ENCODE data around the gene BMI1.

Gene BMI1

GRCh38 chr10:22368981-22369380 lies 48.1 kb downstream of the BMI1 start:
- Histone ChIP-seq H3K27ac (ENCODE audit: low read length) (no peak overlapping the region), H3K9ac (ENCODE audit: low read length in 2 of 2) (no peak overlapping the region), H3K9me3 (ENCODE audit: control insufficient read depth in 2 of 2, low read length in 2 of 2) (no peaks in the 10 kb centered on the region), H3K27me3 (ENCODE audit: control insufficient read depth in 1 of 2, insufficient read depth in 2 of 2, low read length in 2 of 2) (no peaks in the 10 kb centered on the region), H3K36me3 (ENCODE audit: control insufficient read depth in 2 of 2, insufficient read depth in 2 of 2, low read length in 2 of 2) (no peaks in the 10 kb centered on the region), H3K4me3 (ENCODE audit: low read length in 2 of 2) (no peak overlapping the region), H3K4me1 (ENCODE audit: control insufficient read depth, insufficient read depth, low read length) (no peaks in the 10 kb centered on the region)

- no peaks in the 10 kb centered on the region for H3K36me3 ChIP-seq (ENCODE audit: control insufficient read depth in 2 of 2, insufficient read depth in 2 of 2, low read length in 2 of 2)
- H3K4me3 ChIP-seq (ENCODE audit: low read length in 2 of 2), result no peak overlapping the region
- H3K27ac ChIP-seq (ENCODE audit: low read length), result no peak overlapping the region
- H3K9me3 ChIP-seq (ENCODE audit: control insufficient read depth in 2 of 2, low read length in 2 of 2), result no peaks in the 10 kb centered on the region
- H3K9ac ChIP-seq (ENCODE audit: low read length in 2 of 2), result no peak overlapping the region
- no peaks in the 10 kb centered on the region for H3K4me1 ChIP-seq (ENCODE audit: control insufficient read depth, insufficient read depth, low read length)
- H3K27me3 ChIP-seq (ENCODE audit: control insufficient read depth in 1 of 2, insufficient read depth in 2 of 2, low read length in 2 of 2), result no peaks in the 10 kb centered on the region
Measured at GRCh38 chr10:22369434-22370072, 48.7 kb downstream of the BMI1 start.

DNA sequence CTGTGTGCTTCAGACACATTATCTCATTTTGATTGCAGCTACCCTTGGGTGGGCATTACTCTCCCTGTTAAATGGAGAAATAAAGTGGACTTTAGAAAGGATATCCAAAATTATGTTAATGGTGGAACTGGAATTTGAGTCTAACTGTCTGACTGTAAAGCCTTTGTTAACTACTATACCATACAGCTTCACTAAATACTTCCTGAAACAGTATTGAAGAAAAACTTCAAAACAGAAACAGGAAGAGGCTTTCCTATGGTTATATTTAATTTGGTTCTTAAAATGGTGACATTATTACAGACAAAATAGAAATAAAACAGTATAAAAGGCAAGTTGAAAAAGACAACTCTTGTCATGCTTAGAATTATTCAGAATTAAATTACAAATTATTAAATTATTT lies 49.4 kb downstream of the BMI1 start:
- Histone ChIP-seq H3K27ac (ENCODE audit: low read length) (no peak overlapping the region), H3K4me3 (ENCODE audit: low read length in 2 of 2) (no peak overlapping the region), H3K9me3 (ENCODE audit: control insufficient read depth in 2 of 2, low read length in 2 of 2) (no peaks in the 10 kb centered on the region), H3K9ac (ENCODE audit: low read length in 2 of 2) (no peak overlapping the region), H3K36me3 (ENCODE audit: control insufficient read depth in 2 of 2, insufficient read depth in 2 of 2, low read length in 2 of 2) (no peaks in the 10 kb centered on the region), H3K27me3 (ENCODE audit: control insufficient read depth in 1 of 2, insufficient read depth in 2 of 2, low read length in 2 of 2) (no peaks in the 10 kb centered on the region), H3K4me1 (ENCODE audit: control insufficient read depth, insufficient read depth, low read length) (no peaks in the 10 kb centered on the region)

- Histone ChIP-seq H3K27me3 (ENCODE audit: control insufficient read depth in 1 of 2, insufficient read depth in 2 of 2, low read length in 2 of 2) (no peaks in the 10 kb centered on the region), H3K9me3 (ENCODE audit: control insufficient read depth in 2 of 2, low read length in 2 of 2) (no peaks in the 10 kb centered on the region), H3K9ac (ENCODE audit: low read length in 2 of 2) (no peak overlapping the region)
Measured at GRCh38 chr10:22372298-22372697, 51.4 kb downstream of the BMI1 start.

DNA sequence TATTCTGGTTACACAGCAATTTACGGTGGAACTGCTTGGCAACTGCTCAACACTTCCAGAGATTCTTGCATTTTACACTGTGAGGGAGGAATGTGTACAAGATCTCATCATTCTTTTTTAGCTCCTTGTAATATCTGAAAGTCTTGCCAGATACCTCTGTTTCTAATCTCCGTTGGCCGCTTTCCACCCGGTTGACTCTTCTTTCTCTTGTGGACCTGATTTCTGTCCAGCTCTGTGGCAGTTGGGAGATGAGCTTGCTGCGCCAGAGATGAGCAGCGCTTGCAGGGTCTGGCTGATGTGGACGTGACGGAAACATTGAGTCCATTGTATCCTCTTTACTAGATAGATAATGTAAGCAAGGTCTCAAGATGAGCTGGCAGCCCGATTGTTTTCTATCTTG lies 52.0 kb downstream of the BMI1 start:
- Histone ChIP-seq H3K9ac (ENCODE audit: low read length in 2 of 2) (no peak overlapping the region), H3K9me3 (ENCODE audit: control insufficient read depth in 2 of 2, low read length in 2 of 2) (no peaks in the 10 kb centered on the region)

More at GRCh38 chr10:22372298-22372697, 51.4 kb downstream of the BMI1 start:
- Histone ChIP-seq H3K27ac (ENCODE audit: low read length) (no peak overlapping the region), H3K4me3 (ENCODE audit: low read length in 2 of 2) (no peak overlapping the region), H3K36me3 (ENCODE audit: control insufficient read depth in 2 of 2, insufficient read depth in 2 of 2, low read length in 2 of 2) (no peaks in the 10 kb centered on the region), H3K4me1 (ENCODE audit: control insufficient read depth, insufficient read depth, low read length) (no peaks in the 10 kb centered on the region)

GRCh38 chr10:22374489-22375126 lies 53.7 kb downstream of the BMI1 start:
- Histone ChIP-seq H3K27ac (ENCODE audit: low read length) (no peak overlapping the region), H3K9ac (ENCODE audit: low read length in 2 of 2) (no peak overlapping the region), H3K36me3 (ENCODE audit: control insufficient read depth in 2 of 2, insufficient read depth in 2 of 2, low read length in 2 of 2) (no peaks in the 10 kb centered on the region), H3K4me3 (ENCODE audit: low read length in 2 of 2) (no peak overlapping the region), H3K27me3 (ENCODE audit: control insufficient read depth in 1 of 2, insufficient read depth in 2 of 2, low read length in 2 of 2) (no peaks in the 10 kb centered on the region), H3K4me1 (ENCODE audit: control insufficient read depth, insufficient read depth, low read length) (no peaks in the 10 kb centered on the region), H3K9me3 (ENCODE audit: control insufficient read depth in 2 of 2, low read length in 2 of 2) (no peaks in the 10 kb centered on the region)

More for the DNA sequence above, 52.0 kb downstream of the BMI1 start:
- H3K36me3 ChIP-seq (ENCODE audit: control insufficient read depth in 2 of 2, insufficient read depth in 2 of 2, low read length in 2 of 2), result no peaks in the 10 kb centered on the region
- no peak overlapping the region for H3K4me3 ChIP-seq (ENCODE audit: low read length in 2 of 2)
- H3K4me1 ChIP-seq (ENCODE audit: control insufficient read depth, insufficient read depth, low read length), result no peaks in the 10 kb centered on the region
- no peaks in the 10 kb centered on the region for H3K27me3 ChIP-seq (ENCODE audit: control insufficient read depth in 1 of 2, insufficient read depth in 2 of 2, low read length in 2 of 2)
- H3K27ac ChIP-seq (ENCODE audit: low read length), result no peak overlapping the region

DNA sequence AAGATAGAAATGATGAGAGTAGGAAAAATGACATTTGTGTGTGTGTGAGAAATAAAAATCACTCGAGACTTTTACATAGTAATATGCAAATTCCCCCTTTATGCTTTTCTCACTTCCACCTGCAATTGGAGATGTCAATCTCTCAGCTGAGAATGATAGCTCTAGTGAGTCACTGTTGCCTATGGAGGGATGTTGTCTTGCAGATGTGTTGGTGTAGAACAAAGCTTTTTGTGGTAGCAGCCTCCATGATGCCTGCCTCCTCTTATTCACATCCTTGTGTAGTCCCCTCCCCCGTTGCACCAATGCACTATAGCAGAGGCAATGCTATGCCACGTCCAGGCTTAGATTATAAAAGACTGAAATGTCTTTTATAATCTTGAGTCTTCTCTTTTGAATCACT lies 58.2 kb downstream of the BMI1 start:
- no peaks in the 10 kb centered on the region for H3K36me3 ChIP-seq (ENCODE audit: control insufficient read depth in 2 of 2, insufficient read depth in 2 of 2, low read length in 2 of 2)
- peaks cover 0 to 2% of the 10 kb centered on the region in 2 donors for H3K27me3 ChIP-seq (ENCODE audit: control insufficient read depth in 1 of 2, insufficient read depth in 2 of 2, low read length in 2 of 2)
- no peak overlapping the region for H3K27ac ChIP-seq (ENCODE audit: low read length)
- no peaks in the 10 kb centered on the region for H3K9me3 ChIP-seq (ENCODE audit: control insufficient read depth in 2 of 2, low read length in 2 of 2)
- no peak overlapping the region for H3K9ac ChIP-seq (ENCODE audit: low read length in 2 of 2)
- no peak overlapping the region for H3K4me3 ChIP-seq (ENCODE audit: low read length in 2 of 2)
- no peaks in the 10 kb centered on the region for H3K4me1 ChIP-seq (ENCODE audit: control insufficient read depth, insufficient read depth, low read length)
